Left hindlimb (tissue), 1 donor: Measurements from ENCODE around the gene NLRC3.
"Not testable (repeated sequence)": the region's sequence is repeated elsewhere in the genome, so short reads cannot be mapped to it uniquely, and the experiment has no call there.

Source experiments
- DNase-seq: peaks from one replicate; pipeline ENCODE4 v3.0.0-alpha.2; 2018

NLRC3 gene

GRCh38 chr16:3509470-3509928, 67.7 kb downstream of the NLRC3 start:
- no peak for DNase-seq

DNA sequence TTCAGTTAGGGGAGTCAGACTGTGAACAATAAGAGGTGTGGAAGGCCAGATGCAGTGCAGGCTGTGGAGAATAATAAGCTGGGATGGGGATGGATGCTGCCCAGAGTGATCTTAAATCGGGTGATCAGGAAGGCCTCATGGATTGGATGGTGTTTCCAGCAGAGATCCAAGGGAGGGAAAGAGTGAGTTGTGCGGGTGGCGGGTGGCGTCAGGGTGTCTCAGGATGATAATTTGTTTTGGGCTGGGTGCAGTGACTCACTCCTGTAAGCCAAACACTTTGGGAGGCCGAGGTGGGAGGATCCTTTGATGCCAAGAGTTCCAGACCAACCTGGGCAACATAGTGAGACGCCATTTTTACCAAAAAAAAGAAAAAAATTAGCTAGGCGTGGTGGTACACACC, 68.5 kb downstream of the NLRC3 start:
- no peak for DNase-seq

- no peak for DNase-seq
Measured at GRCh38 chr16:3503523-3503922, 73.7 kb downstream of the NLRC3 start.

GRCh38 chr16:3501783-3502400, 75.3 kb downstream of the NLRC3 start:
- DNase-seq, result no peak

DNA sequence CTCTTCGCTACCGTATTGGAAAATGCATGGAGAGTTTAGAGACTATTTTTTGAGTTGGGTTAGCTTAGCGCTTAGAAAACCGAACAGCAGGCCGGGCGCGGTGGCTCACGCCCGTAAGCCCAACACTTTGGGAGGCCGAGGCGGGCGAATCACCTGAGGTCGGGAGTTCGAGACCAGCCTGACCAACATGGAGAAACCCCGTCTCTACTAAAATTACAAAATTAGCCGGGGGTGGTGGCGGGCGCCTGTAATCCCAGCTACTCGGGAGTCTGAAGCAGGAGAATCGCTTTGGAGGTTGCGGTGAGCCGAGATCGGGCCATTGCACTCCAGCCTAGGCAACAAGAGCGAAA, 75.8 kb downstream of the NLRC3 start:
- DNase-seq, result not testable (repeated sequence)

DNA sequence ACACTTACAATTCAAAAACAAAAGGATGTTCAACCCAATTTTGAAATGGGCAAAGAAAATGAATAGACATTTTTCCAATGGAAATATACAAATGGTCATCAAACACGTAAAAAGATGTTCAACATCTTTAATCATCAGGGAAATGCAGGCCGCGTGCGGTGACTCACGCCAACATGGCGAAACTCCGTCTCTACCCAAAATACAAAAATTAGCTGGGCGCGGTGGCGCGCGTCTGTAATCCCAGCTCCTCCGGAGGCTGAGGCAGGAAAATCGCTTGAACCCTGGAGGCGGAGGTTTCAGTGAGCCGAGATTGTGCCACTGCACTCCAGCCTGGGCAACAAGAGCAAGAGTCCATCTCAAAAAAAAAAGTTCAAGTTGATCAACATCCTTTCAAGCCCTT, 78.2 kb downstream of the NLRC3 start:
- DNase-seq, result no peak

DNA sequence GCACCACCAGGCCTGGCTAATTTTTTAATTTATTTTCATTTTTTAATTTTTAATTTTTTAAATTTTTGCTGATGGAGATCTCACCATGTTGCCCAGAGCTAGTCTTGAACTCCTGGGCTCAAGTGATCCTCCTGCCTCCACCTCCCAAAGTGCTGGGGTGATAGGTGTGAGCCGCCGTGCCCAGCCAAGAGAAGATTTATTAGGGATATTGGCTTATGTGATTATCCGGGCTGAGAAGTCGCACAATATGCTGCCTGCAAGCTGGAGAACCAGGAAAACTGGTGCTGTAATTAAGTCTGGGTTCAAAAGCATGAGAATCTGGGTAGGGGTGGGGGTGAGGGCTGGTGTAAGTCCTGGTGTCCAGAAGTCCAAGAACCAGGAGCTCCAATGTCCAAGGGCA, 79.4 kb downstream of the NLRC3 start:
- DNase-seq, result no peak

GRCh38 chr16:3496386-3496785, 80.8 kb downstream of the NLRC3 start:
- no peak for DNase-seq

- DNase-seq, result no peak
Measured at GRCh38 chr16:3495176-3495575, 82.0 kb downstream of the NLRC3 start, which contains the start of gene C16orf90. Gene C16orf90 (minus strand): TSS chr16:3495489. CDS start chr16:3495421, 68 bp downstream.

DNA sequence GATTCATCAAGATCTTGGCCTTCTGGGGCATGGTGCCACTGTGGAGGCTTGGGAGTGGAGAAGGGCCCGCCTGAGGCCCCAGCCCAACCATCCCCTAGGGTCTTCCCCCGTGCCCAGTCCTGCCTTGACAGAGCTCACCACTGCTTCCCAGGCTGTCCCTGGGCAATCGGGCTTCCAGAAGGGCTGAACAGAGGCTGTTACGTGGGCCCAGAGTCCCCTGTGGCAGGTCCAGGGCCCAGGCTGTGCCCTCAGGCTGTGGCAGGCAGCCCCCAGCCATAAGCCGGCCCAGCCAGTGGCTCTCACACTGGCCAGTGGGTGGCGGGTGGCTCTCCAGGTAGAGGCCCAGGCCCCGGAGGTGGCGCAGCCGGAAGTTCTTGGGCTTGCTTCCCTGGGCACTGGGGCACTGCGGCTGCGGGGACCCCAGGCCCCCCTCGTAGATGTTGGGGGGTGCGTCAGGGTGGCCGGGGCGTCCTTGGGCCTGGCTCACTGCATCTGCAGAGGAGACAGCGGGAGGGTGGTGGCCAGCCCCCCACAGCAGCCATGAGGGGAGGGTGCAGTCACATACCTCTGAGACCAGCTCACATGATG, 82.7 kb downstream of the NLRC3 start:
- no peak for DNase-seq

DNA sequence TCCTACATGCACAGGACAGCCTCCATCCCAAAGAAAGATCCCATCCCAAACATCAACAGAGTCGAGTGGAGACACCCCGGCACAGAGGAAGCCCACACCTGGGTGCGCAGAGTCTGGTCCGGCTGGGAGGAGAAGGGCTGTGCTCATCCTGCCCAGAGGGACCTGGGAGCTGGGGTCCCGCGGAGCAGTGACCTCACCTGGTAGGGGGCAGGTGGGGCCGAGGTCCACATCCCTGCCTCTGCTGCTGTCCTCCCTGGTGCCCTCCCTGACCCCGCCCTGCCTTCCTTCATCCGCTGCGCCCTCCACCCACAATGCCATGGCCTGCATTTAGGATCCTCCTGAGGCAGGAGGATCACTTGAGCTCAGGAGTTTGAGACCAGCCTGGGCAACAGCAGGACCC, 84.8 kb downstream of the NLRC3 start:
- DNase-seq, result no peak

- no peak for DNase-seq
Measured at GRCh38 chr16:3490911-3491629, 86.1 kb downstream of the NLRC3 start.
